Stimulated activated CD4-positive, alpha-beta T cell treated with anti-CD3 and anti-CD28 coated beads, Interleukin-1b, Interleukin-23, amount 100 ng/mL, for 4 hours (primary cell): Measurements from ENCODE around the gene FAM13A.

Experiments
- DNase-seq, 2 donors: peaks; one replicate each; pipeline ENCODE4 v3.0.0-alpha.2; 2020; ENCODE audit warnings: low read depth in 2 of 2

The FAM13A gene

DNA sequence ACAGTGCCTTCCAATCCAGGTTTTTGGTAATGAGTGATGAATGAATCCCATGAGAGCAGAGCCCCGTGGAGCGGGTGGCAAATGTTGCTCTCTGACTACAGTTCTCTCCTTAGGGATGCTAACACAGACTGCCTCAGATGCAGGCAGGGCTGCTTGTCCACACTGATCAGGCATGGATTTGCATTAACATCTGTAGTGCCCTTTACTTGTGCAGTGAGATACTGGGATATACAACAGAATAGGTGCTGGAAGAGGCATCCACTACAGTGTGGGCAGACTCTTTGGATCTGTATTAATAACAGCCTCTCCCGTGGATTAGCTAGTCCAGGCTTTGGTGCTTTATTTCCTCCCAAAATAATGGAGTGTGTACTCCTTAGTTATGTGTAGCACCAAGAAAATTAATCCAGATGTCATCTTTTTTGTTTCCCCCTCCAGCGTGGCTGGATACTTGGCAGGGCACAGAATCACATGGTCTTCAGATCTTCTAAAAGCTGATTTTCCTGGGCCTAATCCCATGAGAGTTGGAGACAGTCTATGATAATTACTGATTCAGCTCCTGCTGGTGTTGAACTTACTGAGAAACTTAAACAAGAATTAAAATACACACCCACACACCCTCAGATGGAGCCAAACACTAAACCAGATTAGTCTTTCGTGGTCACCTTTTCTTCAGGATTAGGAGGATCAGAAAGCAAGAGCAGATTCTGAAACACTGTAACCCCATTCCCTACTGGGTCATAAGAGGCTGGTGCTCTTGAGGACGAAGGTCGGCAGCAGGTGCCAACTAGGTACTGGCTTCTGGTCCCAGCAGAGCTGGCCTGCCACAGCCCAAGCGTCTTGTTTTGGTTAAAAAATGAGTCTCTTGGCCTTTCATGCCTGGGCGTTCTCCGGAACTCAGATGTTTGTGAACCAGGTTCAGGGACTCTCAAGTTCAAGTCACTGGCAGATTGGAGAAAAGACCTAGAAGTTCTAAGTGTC lies 336.2 kb downstream of the FAM13A start:
- no peak for DNase-seq

DNA sequence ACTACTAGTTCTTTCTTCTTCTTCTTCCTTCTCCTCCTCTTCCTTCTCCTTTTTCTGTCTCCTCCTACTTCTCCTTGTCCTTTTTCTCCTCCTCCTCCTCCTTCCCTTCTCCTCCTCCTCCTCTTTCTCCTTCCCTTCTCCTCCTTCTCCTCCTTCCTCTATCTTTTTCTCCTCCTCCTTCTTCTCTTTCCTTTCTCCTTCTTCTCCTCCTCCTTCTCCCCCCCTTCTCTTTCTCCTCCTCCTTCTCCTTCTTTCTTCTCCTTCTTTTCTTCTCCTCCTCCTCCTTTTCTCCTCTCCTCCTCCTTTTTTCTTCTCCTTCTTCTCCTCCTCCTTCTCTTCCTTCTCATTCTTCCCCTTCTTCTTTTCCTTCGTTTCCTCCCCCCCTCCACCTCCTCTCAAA lies 337.6 kb downstream of the FAM13A start:
- DNase-seq = no peak

DNA sequence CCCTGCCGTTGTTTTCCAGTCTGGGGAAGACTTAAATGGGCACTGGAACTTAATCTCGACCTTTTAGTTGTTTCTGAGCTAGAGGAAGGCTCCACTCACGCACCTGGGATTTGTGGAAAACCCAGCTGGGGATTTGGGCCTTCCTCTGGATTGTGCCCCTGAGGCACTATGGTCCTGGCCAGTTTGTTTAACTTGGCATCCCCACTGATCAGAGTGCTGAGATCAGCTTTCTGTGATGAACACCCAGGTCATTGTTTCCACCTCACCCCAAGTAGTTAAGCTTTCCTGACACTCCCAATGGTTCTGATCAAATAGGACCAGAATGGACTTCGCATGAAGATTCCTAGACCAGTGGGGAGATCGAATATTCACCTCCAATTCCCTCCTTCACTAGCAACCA lies 338.9 kb downstream of the FAM13A start:
- no peak for DNase-seq

DNA sequence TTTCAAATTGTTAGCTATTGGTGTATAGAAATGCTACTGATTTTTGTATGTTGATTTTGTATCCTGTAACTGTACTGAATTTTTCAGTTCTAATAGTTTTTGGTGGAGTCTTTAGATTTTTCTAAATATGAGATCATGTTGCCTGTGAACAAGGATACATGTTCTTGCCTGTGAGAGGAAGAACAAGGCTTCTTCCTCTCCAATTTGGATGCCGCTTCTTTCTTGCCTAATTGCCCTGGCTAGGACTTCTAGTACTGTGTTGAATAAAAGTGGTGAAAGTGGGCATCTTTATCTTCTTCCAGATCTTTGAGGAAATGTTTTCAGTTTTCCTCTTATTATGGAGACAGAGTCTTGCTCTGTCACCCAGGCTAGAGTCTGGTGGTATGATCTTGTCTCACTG lies 343.2 kb downstream of the FAM13A start:
- DNase-seq = no peak

DNA sequence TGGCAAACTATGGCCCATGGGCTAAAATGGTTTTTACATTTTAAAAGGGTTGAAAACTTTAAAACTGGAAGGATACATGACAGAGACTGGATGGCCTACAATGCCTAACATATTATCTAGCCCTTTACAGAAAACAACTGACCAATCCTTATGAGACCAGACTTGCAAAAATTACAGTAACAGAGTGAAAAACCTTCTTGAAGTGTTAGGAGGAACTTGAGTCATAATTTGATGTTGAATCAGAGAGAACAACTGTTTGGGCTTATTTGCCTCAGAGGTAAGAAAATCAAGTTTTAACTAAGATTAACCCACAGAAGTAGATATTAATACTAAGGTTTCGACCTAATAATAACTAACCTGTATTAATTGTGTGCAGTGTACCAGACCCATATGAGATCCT lies 347.0 kb downstream of the FAM13A start:
- no peak for DNase-seq

DNA sequence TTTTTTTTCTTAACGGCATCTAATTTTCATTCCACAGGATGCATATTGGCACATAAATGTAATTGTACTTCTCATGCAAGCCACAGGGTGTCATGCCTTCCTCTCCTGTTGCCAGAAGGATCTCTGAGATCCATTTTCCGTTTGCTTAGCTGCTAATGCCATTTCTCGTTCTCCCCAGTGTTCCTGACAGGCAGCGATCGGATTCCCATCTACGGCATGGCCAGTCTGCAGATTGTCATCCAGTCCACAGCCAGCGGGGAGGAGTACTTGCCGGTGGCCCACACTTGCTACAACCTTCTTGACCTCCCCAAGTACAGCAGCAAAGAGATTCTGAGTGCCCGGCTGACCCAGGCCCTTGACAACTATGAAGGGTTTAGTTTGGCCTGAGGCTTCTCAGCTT lies 350.4 kb downstream of the FAM13A start:
- no peak for DNase-seq

DNA sequence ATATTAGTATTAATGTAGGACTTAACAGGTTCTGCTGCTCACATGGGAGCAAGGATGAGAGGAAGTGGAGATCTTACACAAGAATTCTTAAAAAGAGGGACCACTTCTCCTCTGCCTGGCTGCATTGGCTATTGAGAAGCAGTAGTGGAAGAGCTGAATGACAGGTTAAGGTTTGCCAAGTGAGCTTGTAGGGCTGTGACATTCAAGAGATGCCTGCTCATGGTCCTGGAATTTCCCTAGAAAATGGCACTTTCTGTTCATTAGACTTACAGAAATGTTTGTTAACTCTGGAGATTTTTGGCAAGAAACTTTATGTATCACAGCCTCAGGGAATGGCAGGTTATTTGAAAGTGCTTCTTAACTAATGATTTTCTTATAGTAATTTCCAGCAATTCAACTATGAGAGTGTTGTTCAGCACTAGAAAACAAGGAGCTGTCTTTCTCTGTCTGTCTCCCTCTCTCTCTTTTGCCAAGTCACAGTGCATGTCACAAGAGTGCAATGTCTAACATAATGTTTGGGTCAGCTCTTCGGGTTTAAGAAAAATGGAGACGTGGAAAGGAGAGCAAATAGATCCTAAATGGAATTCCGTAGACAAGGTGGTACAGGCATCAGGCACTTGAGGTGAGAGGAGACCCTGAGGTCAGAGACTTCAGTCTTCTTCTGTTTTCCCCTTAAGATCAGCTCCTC lies 351.0 kb downstream of the FAM13A start:
- DNase-seq = no peak

DNA sequence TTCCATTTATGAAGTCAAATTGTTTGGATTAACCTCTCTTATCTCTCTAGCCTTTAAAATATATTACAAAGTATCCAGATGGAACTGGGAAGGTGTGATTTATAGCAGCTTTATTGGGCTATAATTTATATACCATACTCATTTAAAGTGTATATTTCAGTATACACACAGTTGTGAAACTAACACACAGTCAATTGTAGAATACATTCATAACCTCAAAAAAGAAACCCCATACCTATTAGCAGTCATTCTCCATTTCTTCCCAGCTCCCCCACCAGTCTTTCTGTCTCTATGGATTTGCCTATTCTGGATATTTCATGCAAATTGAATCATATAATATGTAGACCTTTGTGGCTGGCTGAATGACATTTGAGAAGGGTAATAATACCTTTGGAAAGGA lies 351.8 kb downstream of the FAM13A start:
- no peak for DNase-seq

DNA sequence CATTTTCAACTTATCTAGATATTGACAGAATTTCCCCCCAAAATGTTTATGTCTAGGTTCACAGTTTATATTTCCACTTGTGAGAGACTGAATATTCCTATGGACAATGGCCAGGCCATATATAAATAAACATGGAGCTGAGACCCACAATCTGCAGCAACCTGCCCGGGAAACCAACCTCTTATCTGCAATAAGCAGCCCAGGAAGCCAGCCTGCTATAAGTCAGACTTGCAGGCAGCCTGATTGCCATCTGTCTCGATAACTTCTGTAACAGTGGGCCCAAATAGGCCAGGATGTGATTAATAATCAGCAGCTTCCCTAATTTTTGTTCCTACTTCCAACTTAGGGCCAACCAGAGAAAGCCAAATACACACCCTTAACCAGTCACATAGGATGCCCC lies 354.2 kb downstream of the FAM13A start:
- DNase-seq = no peak

DNA sequence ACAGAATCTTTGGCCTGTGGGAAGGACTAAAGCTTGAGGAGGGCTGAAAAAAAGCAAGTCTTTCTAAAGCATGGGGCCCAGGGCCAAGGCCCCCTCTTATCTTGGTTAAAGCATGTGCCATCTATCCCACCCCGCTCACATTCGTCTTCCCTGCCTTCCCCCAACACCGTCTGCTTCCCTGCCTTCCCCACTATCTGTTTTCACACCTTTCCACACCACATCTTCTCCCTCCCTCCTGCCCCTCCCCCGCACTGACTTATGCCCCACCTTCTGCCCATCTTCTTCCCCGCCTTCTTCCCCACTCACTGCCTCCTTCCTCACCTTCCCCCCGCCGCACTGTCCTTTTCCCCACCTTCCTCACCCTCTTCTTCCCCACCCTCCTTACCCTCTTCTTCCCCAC lies 358.5 kb downstream of the FAM13A start:
- no peak for DNase-seq

DNA sequence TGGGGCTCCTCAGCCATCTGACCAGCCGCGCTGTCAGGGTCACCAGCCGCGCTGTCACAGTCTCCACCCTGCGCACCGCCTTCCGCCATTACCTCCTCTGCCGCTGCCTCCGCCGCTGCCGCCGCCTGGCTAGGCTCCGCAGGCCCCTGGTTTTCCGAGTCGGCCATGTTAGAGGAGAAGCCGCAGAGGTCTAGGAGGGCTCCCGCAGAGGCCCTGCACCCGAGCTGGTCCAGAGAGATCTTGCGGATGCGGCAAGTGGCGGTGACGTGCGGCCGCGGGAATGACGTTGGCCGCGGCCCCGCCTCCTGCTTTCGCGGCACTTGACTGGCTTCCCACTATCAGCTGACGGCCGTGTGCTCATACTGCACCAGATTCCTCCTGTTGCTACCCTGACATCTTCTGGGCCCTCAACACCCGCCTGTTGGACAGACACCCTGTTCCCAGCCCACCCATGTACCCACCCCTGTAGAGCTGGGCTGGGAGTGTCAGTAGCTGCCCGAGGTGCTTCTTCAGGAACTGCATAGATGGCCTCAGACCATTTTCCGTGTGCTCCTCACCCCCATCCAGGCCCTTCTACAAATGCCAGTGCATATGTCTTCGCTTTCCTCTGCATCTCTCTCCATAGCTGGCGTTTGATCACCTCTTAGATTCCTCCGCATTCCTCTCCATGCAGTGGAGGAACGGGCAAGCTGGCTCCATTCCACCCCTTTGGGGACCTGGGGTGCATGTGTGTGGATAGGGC lies 359.2 kb downstream of the FAM13A start, which contains the start of gene NAP1L5:
Gene NAP1L5 (minus strand): TSS at position 242 of the 742 bp plus-strand sequence. CDS start 75 bp downstream, at position 167.
- DNase-seq = peak; percentile 36 to 45

DNA sequence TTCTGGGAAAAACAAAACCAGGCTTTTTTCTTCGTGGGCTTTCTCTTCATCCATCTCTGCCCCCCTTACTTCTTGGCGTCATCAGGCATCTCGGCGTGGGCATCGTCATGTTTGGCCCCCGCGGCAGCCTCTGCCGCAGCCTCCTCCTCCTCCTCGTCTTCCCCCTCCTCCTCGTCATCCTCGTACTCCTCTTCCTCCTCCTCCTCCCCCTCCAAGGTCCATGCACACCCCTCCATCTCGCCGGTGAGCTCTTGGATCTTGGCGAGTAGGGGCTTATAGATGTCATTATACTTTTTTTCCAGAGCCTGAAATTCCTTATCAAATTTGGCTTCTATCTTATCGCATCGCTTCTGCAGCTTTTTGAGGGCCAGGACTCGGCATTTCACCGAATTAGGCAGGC lies 359.8 kb downstream of the FAM13A start:
- peak in 1 of 2 donors; percentile 3 for DNase-seq

DNA sequence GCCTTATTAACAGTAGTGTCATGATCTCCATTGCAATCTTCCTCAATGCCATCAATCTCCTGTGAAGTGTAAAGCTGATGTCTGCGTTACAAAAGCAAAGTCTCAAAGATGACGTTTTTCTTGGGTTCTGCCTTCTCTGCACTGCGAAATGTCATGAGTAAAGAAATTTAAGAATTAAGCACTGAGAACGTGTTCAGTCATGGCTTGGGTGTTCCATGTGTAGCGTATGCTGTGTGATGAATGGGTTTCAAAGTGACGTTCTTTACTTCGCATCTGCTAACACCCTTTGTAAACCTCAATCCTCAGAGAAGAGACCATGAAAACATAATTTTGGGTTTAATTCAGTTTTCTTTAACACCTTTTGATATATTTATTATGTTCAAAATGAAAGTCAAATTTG lies 360.4 kb downstream of the FAM13A start:
- DNase-seq = no peak

DNA sequence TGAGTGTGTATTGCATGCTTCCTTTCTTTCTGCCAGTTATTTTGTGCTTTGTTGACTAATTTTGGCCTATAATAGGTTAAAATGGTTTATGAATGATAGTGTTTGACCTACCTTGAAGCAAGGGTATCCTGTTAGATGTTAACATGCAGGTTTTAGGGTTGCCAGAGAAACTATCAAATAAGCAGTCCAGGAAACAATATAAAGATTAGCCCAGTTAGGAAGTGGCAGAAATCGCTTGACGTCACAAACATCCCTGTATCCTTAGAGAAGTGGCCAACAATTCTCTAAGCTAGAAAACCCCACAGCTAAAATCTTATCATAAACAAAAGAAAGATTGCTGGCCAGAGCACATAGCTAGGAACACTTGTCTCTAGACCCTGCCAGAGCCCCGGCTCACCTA lies 363.2 kb downstream of the FAM13A start:
- no peak for DNase-seq

DNA sequence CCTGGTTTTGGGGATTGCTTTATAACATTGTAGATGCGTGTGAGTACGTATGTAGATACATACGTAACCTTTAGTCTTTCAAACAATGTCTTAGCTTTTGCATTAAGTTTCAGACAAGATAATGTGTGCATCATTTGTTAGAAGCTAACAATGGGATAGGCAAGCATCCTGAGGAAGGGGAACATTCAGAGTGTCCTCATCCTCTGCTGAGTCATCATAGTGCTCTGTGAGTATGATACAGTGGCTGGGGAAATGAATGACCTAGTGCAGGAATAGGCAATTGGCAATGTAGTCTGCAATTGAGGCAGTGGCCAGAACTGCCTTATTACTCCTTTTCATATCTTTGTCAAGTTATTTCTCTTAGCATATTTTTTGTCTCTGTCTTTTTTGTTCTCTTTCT lies 366.6 kb downstream of the FAM13A start:
- DNase-seq = no peak

DNA sequence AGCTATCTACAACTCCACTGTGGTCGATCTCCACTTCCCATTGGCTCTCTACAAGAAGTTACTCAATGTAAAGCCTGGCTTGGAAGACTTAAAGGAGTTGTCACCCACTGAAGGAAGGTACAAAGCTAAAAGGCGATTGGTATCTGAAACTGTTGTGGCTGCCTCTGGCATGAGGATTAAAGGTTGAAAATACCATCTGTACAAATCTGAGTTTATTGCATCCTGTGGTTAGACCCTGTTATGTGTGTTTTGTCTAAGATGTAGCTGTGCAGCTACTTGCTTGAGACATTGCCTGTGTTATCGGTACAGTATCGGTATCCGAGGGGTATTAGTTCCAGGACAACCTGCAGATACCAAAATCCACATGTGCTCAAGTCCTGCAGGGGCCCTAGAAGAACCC lies 375.8 kb downstream of the FAM13A start:
- no peak for DNase-seq
